Measurements from ENCODE around the gene NAA11.
A peak's percentile ranks its signal among the peaks of the same experiment; 100 is the strongest.

Gene NAA11

GRCh38 chr4:79340568-79340967 lies 14.7 kb upstream of the NAA11 start:
- ChIA-PET POLR2A (no interaction called here), CTCF (no interaction called here)
- DNase-seq (ENCODE audit: extremely low spot score), result no peak
- TF ChIP-seq CTCF (IDR thresholded peaks at IDR 0.05; ENCODE audit: control extremely low read depth, extremely low read depth, low read depth, missing control alignments), result no peak

- POLR2A ChIA-PET, result no interaction called here
- peak; percentile 33 for DNase-seq (ENCODE audit: extremely low spot score)
- no peak for TF ChIP-seq CTCF (IDR thresholded peaks at IDR 0.05; ENCODE audit: control extremely low read depth, extremely low read depth, low read depth, missing control alignments)
- CTCF ChIA-PET, result no interaction called here
Observed at GRCh38 chr4:79338148-79338547, 12.3 kb upstream of the NAA11 start.

- DNase-seq (ENCODE audit: extremely low spot score), result no peak
- CTCF ChIA-PET, result interaction anchor here (0.7 to 1.2 kb wide), 2 partner anchors 17 to 156 kb away, joined by 3 read pairs; no protein-coding TSS in a partner anchor
- POLR2A ChIA-PET, result no interaction called here
- no peak for TF ChIP-seq CTCF (IDR thresholded peaks at IDR 0.05; ENCODE audit: control extremely low read depth, extremely low read depth, low read depth, missing control alignments)
Observed at GRCh38 chr4:79334783-79335182, 8.9 kb upstream of the NAA11 start.

- DNase-seq (ENCODE audit: extremely low spot score), result no peak
- ChIA-PET POLR2A (no interaction called here), CTCF (interaction anchor here (1.2 kb wide), 1 partner anchor 16 kb away, joined by 3 read pairs; no protein-coding TSS in a partner anchor)
- no peak for TF ChIP-seq CTCF (IDR thresholded peaks at IDR 0.05; ENCODE audit: control extremely low read depth, extremely low read depth, low read depth, missing control alignments)
Observed at GRCh38 chr4:79334341-79334740, 8.5 kb upstream of the NAA11 start.

- DNase-seq (ENCODE audit: extremely low spot score), result no peak
- no peak for TF ChIP-seq CTCF (IDR thresholded peaks at IDR 0.05; ENCODE audit: control extremely low read depth, extremely low read depth, low read depth, missing control alignments)
- CTCF ChIA-PET, result interaction anchor here (1.6 to 1.7 kb wide), 2 partner anchors 12 to 20 kb away, joined by 3 read pairs; no protein-coding TSS in a partner anchor
Observed at GRCh38 chr4:79331126-79331876, 5.4 kb upstream of the NAA11 start.

GRCh38 chr4:79330720-79331119 lies 4.9 kb upstream of the NAA11 start:
- no peak for TF ChIP-seq CTCF (IDR thresholded peaks at IDR 0.05; ENCODE audit: control extremely low read depth, extremely low read depth, low read depth, missing control alignments)
- DNase-seq (ENCODE audit: extremely low spot score), result no peak
- POLR2A ChIA-PET, result no interaction called here
- CTCF ChIA-PET, result interaction anchor here (1.6 to 1.7 kb wide), 2 partner anchors 12 to 20 kb away, joined by 3 read pairs; no protein-coding TSS in a partner anchor

More at GRCh38 chr4:79331126-79331876, 5.4 kb upstream of the NAA11 start:
- POLR2A ChIA-PET, result no interaction called here
